Activated CD8-positive, alpha-beta memory T cell treated with anti-CD3 and anti-CD28 coated beads, Interleukin-2, amount 50 U/mL, for 24 hours (primary cell): ENCODE results near the gene FGFR3.
"Not testable (repeated sequence)": the region's sequence is repeated elsewhere in the genome, so short reads cannot be mapped to it uniquely, and the experiment has no call there.

Source experiments
- DNase-seq: peaks from one replicate; pipeline ENCODE4 v3.0.0-alpha.2; 2020; ENCODE audit errors: extremely low read depth

Gene FGFR3

GRCh38 chr4:1842339-1842895, 49.3 kb downstream of the FGFR3 start:
- no peak for DNase-seq

GRCh38 chr4:1842993-1843448, 49.9 kb downstream of the FGFR3 start:
- DNase-seq: no peak

GRCh38 chr4:1843852-1844251, 50.8 kb downstream of the FGFR3 start:
- DNase-seq: no peak

GRCh38 chr4:1844618-1845017, 51.5 kb downstream of the FGFR3 start:
- DNase-seq: not testable (repeated sequence)

- DNase-seq: no peak
Observed at GRCh38 chr4:1846580-1846979, 53.5 kb downstream of the FGFR3 start.

- DNase-seq: no peak
Observed at GRCh38 chr4:1850276-1850675, 57.2 kb downstream of the FGFR3 start.

GRCh38 chr4:1851160-1851559, 58.1 kb downstream of the FGFR3 start:
- no peak for DNase-seq

- DNase-seq: no peak
Observed at GRCh38 chr4:1851575-1852410, 58.7 kb downstream of the FGFR3 start.

- DNase-seq: no peak
Observed at GRCh38 chr4:1852904-1853623, 60.0 kb downstream of the FGFR3 start.

- no peak for DNase-seq
Observed at GRCh38 chr4:1854752-1855151, 61.7 kb downstream of the FGFR3 start.

GRCh38 chr4:1855333-1856070, 62.4 kb downstream of the FGFR3 start:
- no peak for DNase-seq

- peak; percentile 80 for DNase-seq
Observed at GRCh38 chr4:1856071-1856942, 63.2 kb downstream of the FGFR3 start, which contains the start of gene LETM1. Gene LETM1, minus strand, starts transcription at chr4:1856156. Its CDS starts 206 bp downstream, at chr4:1855950.

- DNase-seq: no peak
Observed at GRCh38 chr4:1856943-1857699, 64.0 kb downstream of the FGFR3 start.

GRCh38 chr4:1857931-1858330, 64.8 kb downstream of the FGFR3 start:
- no peak for DNase-seq
